ENCODE data around the gene RUNX2.

RUNX2 gene

DNA sequence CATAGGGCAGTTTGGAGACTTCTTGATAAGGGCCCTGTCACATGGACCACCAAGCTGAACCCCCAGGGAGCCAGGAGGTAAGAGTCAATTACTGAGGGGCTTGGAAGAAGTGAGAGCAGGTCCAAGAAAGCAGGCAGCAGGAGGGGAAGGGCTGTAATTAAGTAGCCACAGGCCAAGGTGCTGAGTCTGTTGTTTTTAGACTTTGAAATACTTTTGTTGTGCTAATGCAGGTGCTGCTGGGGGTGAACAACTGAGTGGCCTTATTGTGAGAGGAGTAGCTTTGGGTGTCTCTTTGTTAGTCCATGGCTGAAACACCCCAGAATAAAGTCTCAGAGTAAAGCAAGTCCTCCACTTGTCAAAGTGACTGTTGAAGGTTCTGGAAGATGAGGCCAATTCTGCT, 316.6 kb downstream of the RUNX2 start:
- Histone ChIP-seq H3K4me1 (ENCODE audit: low read depth, poor library complexity, severe bottlenecking) (peaks cover 66% of the 10 kb centered on the region), H4K20me1 (ENCODE audit: insufficient read depth) (no peaks in the 10 kb centered on the region), H3K4me3 (IDR thresholded peaks at IDR 0.05; ENCODE audit: insufficient read depth, low read depth, low read length) (no peak overlapping the region), H3K27ac (peak overlapping the region; percentile 78), H3K4me2 (peak overlapping the region; percentile 86), H3K9ac (peak overlapping the region; percentile 33; the same call in 1 of the 2 replicates), H3K36me3 (ENCODE audit: insufficient read depth) (no peaks in the 10 kb centered on the region), H3K79me2 (ENCODE audit: insufficient read depth, low read depth) (no peaks in the 10 kb centered on the region), H2AFZ (ENCODE audit: low read depth) (peak overlapping the region; percentile 50; the same call in 1 of the 2 replicates), H3K27me3 (ENCODE audit: insufficient read depth, low read depth) (no peaks in the 10 kb centered on the region)
- TF ChIP-seq, protein P1, sequence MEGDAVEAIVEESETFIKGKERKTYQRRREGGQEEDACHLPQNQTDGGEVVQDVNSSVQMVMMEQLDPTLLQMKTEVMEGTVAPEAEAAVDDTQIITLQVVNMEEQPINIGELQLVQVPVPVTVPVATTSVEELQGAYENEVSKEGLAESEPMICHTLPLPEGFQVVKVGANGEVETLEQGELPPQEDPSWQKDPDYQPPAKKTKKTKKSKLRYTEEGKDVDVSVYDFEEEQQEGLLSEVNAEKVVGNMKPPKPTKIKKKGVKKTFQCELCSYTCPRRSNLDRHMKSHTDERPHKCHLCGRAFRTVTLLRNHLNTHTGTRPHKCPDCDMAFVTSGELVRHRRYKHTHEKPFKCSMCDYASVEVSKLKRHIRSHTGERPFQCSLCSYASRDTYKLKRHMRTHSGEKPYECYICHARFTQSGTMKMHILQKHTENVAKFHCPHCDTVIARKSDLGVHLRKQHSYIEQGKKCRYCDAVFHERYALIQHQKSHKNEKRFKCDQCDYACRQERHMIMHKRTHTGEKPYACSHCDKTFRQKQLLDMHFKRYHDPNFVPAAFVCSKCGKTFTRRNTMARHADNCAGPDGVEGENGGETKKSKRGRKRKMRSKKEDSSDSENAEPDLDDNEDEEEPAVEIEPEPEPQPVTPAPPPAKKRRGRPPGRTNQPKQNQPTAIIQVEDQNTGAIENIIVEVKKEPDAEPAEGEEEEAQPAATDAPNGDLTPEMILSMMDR (conservative IDR thresholded peaks at IDR 0.05; ENCODE audit: low read depth, low read length) = no peak

DNA sequence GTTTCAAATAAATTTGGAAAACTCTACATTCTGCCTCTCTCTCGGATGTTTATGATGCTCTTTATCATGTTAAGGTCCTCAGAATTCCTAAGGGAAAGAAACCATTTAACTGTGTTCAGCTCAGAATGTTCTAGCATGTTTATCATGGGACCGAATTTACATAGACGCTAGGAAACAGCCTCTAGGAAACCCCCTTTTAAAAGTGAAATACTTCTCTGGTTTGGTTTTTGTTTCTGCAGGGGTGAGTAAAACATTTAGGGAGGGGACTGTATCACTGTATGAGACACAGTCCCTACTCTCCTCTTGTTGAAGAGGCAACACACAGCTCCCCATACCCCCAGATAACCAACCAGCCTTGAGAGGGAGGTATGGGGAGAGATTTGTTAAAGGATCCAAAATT, 317.2 kb downstream of the RUNX2 start:
- no peak overlapping the region for H3K4me3 ChIP-seq (IDR thresholded peaks at IDR 0.05; ENCODE audit: insufficient read depth, low read depth, low read length)
- peak overlapping the region; percentile 78 for H3K27ac ChIP-seq
- H3K27me3 ChIP-seq (ENCODE audit: insufficient read depth, low read depth) = no peaks in the 10 kb centered on the region
- H3K4me2 ChIP-seq = peak overlapping the region; percentile 86
- H3K36me3 ChIP-seq (ENCODE audit: insufficient read depth) = no peaks in the 10 kb centered on the region
- TF ChIP-seq, protein P1 (conservative IDR thresholded peaks at IDR 0.05; ENCODE audit: low read depth, low read length) = no peak
- H4K20me1 ChIP-seq (ENCODE audit: insufficient read depth) = no peaks in the 10 kb centered on the region
- peak overlapping the region; percentile 33; the same call in 1 of the 2 replicates for H3K9ac ChIP-seq
- peaks cover 60% of the 10 kb centered on the region for H3K4me1 ChIP-seq (ENCODE audit: low read depth, poor library complexity, severe bottlenecking)
- no peaks in the 10 kb centered on the region for H3K79me2 ChIP-seq (ENCODE audit: insufficient read depth, low read depth)
- H2AFZ ChIP-seq (ENCODE audit: low read depth) = peak overlapping the region; percentile 50; the same call in 1 of the 2 replicates

DNA sequence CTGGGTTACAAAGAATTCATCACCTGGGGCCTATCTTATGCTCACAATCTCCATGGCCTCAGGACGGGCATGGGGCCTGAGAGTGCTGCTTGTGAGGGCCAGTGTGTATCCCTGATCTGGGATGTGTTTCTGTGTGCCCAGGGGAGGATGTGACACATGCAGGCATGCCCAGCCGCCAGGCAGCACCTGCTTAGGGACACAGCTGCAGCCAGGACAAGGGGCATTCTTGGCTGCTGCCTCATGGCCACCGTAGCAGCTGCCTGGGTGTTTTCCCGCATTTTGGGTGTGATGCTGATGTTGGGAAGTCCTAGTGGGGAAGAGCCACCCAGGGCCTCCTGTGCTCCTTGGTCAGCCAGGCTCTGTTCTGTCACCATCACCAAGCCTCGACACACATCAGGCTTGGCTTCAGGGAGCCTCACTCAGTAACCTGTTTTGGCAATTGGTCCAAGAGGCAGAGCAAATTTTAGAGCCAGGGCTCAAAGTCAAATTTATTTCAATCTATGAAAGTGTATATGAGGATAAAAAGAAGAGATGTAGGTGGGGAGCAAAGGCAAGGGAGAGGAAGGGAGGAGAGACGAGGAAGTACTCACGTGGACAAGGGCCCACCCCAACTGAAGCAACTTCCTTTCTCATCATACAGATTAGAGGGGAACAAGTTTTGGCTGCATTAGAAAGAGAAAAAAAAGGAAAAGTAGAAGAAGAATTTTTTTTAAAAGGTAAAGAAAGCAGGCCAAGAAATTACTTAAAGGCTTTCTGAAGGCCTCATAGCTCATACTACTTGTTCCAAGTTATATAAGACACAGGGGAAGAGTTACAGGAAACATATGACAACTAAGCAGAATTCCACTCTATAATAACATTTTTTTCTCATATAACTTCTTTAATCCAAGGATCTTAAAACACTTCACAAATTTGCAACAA, 319.5 kb downstream of the RUNX2 start:
- TF ChIP-seq, protein P1 (conservative IDR thresholded peaks at IDR 0.05; ENCODE audit: low read depth, low read length) = no peak

DNA sequence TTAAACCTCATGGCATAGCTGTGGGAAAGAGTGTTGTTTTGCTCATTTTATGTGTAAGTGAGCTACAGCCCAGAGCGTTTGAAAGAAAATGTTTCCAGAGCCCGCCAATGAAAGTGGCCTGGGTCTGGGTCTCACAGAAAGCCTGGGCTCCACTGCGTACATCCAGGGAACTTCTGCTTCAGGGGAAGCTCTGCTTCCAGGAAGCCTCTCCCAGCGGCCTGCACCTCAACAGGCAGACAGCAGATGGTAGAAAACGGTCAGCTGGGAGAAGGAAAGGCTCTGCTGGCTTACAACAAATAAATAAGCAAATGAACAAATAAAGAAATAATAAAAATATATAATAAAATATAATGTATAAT, 320.1 kb downstream of the RUNX2 start:
- Histone ChIP-seq H3K4me3 (IDR thresholded peaks at IDR 0.05; ENCODE audit: insufficient read depth, low read depth, low read length) (no peak overlapping the region), H4K20me1 (ENCODE audit: insufficient read depth) (no peaks in the 10 kb centered on the region), H3K27ac (no peak overlapping the region), H3K4me1 (ENCODE audit: low read depth, poor library complexity, severe bottlenecking) (peaks cover 57% of the 10 kb centered on the region), H3K79me2 (ENCODE audit: insufficient read depth, low read depth) (no peaks in the 10 kb centered on the region), H3K36me3 (ENCODE audit: insufficient read depth) (no peaks in the 10 kb centered on the region), H3K4me2 (no peak overlapping the region), H2AFZ (ENCODE audit: low read depth) (no peak overlapping the region), H3K9ac (no peak overlapping the region), H3K27me3 (ENCODE audit: insufficient read depth, low read depth) (no peaks in the 10 kb centered on the region)
- TF ChIP-seq, protein P1 (conservative IDR thresholded peaks at IDR 0.05; ENCODE audit: low read depth, low read length) = no peak

More for the DNA sequence above, 319.5 kb downstream of the RUNX2 start:
- Histone ChIP-seq H2AFZ (ENCODE audit: low read depth) (no peak overlapping the region), H3K4me2 (no peak overlapping the region), H3K27me3 (ENCODE audit: insufficient read depth, low read depth) (no peaks in the 10 kb centered on the region), H3K9ac (no peak overlapping the region), H3K79me2 (ENCODE audit: insufficient read depth, low read depth) (no peaks in the 10 kb centered on the region), H3K4me1 (ENCODE audit: low read depth, poor library complexity, severe bottlenecking) (peaks cover 59% of the 10 kb centered on the region), H3K36me3 (ENCODE audit: insufficient read depth) (no peaks in the 10 kb centered on the region), H4K20me1 (ENCODE audit: insufficient read depth) (no peaks in the 10 kb centered on the region), H3K4me3 (IDR thresholded peaks at IDR 0.05; ENCODE audit: insufficient read depth, low read depth, low read length) (no peak overlapping the region), H3K27ac (no peak overlapping the region)
